ENCODE results near the gene MYO1B. TPM values are rescaled to one million over a fixed set of nuclear protein-coding genes. Genes with fewer than 3 reads are reported as not detected.
A peak's percentile ranks its signal among the peaks of the same experiment; 100 is the strongest.

The MYO1B gene
- total and polyA plus RNA-seq, 2 of the 4 experiments (the other 2 are of a cell fraction): 57.2 to 116 TPM

- Histone ChIP-seq H2AK9ac (replicated peaks; ENCODE audit: low read depth, low read length, poor library complexity) (no peak overlapping the region), H3K18ac (ENCODE audit: low read depth, low read length) (peak overlapping the region; percentile 75), H4K5ac (ENCODE audit: low read depth, low read length) (peak overlapping the region; percentile 46), H2AFZ (replicated peaks; ENCODE audit: low read length, poor library complexity) (no peak overlapping the region), H2BK120ac (ENCODE audit: low read depth, low read length) (peak overlapping the region; percentile 22; the same call in 1 of the 2 replicates), H4K8ac (ENCODE audit: low read depth in 2 of 2, low read length in 2 of 2) (0 out of 4 replicates have a peak overlapping the region, but pooled peaks of 1 of the 2 experiments have one; percentile 19), H3K9me3 (ENCODE audit: control insufficient read depth, insufficient read depth, low read length) (no peaks in the 10 kb centered on the region), H4K91ac (ENCODE audit: insufficient read depth, low read depth, low read length) (no peak overlapping the region), H3K36me3 (ENCODE audit: control insufficient read depth, insufficient read depth, low read length) (no peaks in the 10 kb centered on the region; the same call in 1 of the 2 replicates), H3K4me2 (ENCODE audit: low read depth, low read length) (peak overlapping the region; percentile 86), H2BK5ac (ENCODE audit: low read depth, low read length, poor library complexity, severe bottlenecking) (peak overlapping the region; percentile 64), H3K4ac (ENCODE audit: low read depth, low read length) (peak overlapping the region; percentile 47), H3K56ac (ENCODE audit: extremely low read depth, insufficient read depth, low read length) (no peak overlapping the region), H3K27me3 (ENCODE audit: control insufficient read depth, insufficient read depth, low read length) (no peaks in the 10 kb centered on the region), H2BK15ac (ENCODE audit: low read depth, low read length) (no peak overlapping the region), H2BK20ac (ENCODE audit: low read depth, low read length) (no peak overlapping the region), H3K4me3 (ENCODE audit: insufficient read depth, low read depth, low read length) (no peak overlapping the region), H4K20me1 (ENCODE audit: insufficient read depth, low read length) (peaks cover 80% of the 10 kb centered on the region), H3K79me1 (ENCODE audit: low read depth in 1 of 2, low read length in 2 of 2) (peaks cover 37 to 72% of the 10 kb centered on the region in 2 experiments), H3K27ac (ENCODE audit: insufficient read depth, low read length) (peak overlapping the region; percentile 71; the same call in 1 of the 2 replicates), H3K4me1 (ENCODE audit: control insufficient read depth, insufficient read depth, low read length) (peaks cover 25% of the 10 kb centered on the region), H3K14ac (replicated peaks; ENCODE audit: low read depth, low read length) (no peak overlapping the region), H3K23ac (ENCODE audit: low read depth, low read length) (peak overlapping the region; percentile 76; the same call in 1 of the 2 replicates), H3K9ac (ENCODE audit: low read depth, low read length) (no peak overlapping the region; the same call in 1 of the 2 replicates), H2AK5ac (ENCODE audit: low read depth, low read length) (no peak overlapping the region), H3K9me1 (ENCODE audit: insufficient read depth, low read length) (peaks cover 39% of the 10 kb centered on the region)
- BruUV-seq (replicated peaks): no TSS peak
- DNase-seq (peak; percentile 89), ATAC-seq (ENCODE audit: low read depth) (peak; percentile 73)
- intact Hi-C loops (cut with micrococcal nuclease): loop anchor here (2.0 to 5.0 kb wide), 2 partner anchors 18 to 33 kb away; no protein-coding TSS in a partner anchor
- TF ChIP-seq MAFK (IDR thresholded peaks at IDR 0.05; ENCODE audit: low read depth, low read length): peak; percentile 64
- peak; percentile 18; the same call in 1 of the 2 replicates for TF ChIP-seq CEBPB (IDR thresholded peaks at IDR 0.05; ENCODE audit: low read depth, low read length)
- TF ChIP-seq FOS (IDR thresholded peaks at IDR 0.05; ENCODE audit: low read depth, low read length): 0 out of 2 replicates have a peak, but pooled peaks have one; percentile 17
- TF ChIP-seq USF2 (IDR thresholded peaks at IDR 0.05; ENCODE audit: low read depth, low read length): no peak
- dilution Hi-C loops (cut with HindIII; ENCODE audit: low sequenced_read_pairs, unreplicated experiment): no loop called here
- WGBS, 2 experiments (ENCODE audit: extremely low coverage in 2 of 2, insufficient read length in 1 of 2): 0% methylated on average over 2 of the region's 3 CpGs; no CpG with 5 or more reads in 1 of the 2 experiments
- in situ Hi-C loops (cut with MboI; ENCODE audit: low sequenced_read_pairs): no loop called here
- ChIA-PET CTCF (interaction anchor here (0.6 to 1.3 kb wide), 3 partner anchors 100 to 157 kb away, joined by 3 to 4 read pairs (median 4); no protein-coding TSS in a partner anchor), POLR2A (ENCODE audit: unreplicated experiment) (interaction anchor here (0.5 to 0.9 kb wide), 3 partner anchors 12 to 413 kb away, joined by 4 to 9 read pairs (median 6); partner anchors contain the start of gene NABP1)
Measured at GRCh38 chr2:191264647-191265081, 19.5 kb downstream of the MYO1B start.

Data from IMR-90 (cell line).